Measurements from ENCODE around the gene PGM5. TPM values are rescaled to one million over a fixed set of nuclear protein-coding genes. Genes with fewer than 3 reads are reported as not detected.

PGM5 gene
- total and polyA plus RNA-seq, 2 experiments from 2014 or later = 16.8 to 121 TPM

GRCh38 chr9:68473790-68474189, 117.4 kb downstream of the PGM5 start:
- Histone ChIP-seq H3K9me3 (ENCODE audit: low read depth) (no peaks in the 10 kb centered on the region), H3K4me3 (no peak overlapping the region), H3K4me1 (ENCODE audit: low read depth) (peaks cover 15% of the 10 kb centered on the region), H3K36me3 (no peaks in the 10 kb centered on the region), H3K27me3 (no peaks in the 10 kb centered on the region), H3K27ac (peak overlapping the region; percentile 9)
- no peak for DNase-seq (ENCODE audit: low read depth in 1 of 2, low spot score in 1 of 2)
- TF ChIP-seq CTCF (IDR thresholded peaks at IDR 0.05; ENCODE audit: low read depth, low read length) = no peak

GRCh38 chr9:68476422-68476821, 120.0 kb downstream of the PGM5 start:
- Histone ChIP-seq H3K9me3 (ENCODE audit: low read depth) (no peaks in the 10 kb centered on the region), H3K4me1 (ENCODE audit: low read depth) (peaks cover 8% of the 10 kb centered on the region), H3K36me3 (peaks cover 10% of the 10 kb centered on the region), H3K4me3 (no peak overlapping the region), H3K27ac (no peak overlapping the region), H3K27me3 (no peaks in the 10 kb centered on the region)
- TF ChIP-seq CTCF (IDR thresholded peaks at IDR 0.05; ENCODE audit: low read depth, low read length) = no peak
- DNase-seq (ENCODE audit: low read depth in 1 of 2, low spot score in 1 of 2) = no peak

- TF ChIP-seq CTCF (IDR thresholded peaks at IDR 0.05; ENCODE audit: low read depth, low read length) = no peak
- Histone ChIP-seq H3K9me3 (ENCODE audit: low read depth) (no peaks in the 10 kb centered on the region), H3K27ac (no peak overlapping the region), H3K4me3 (no peak overlapping the region), H3K27me3 (no peaks in the 10 kb centered on the region), H3K4me1 (ENCODE audit: low read depth) (peaks cover 8% of the 10 kb centered on the region), H3K36me3 (peaks cover 13% of the 10 kb centered on the region)
- DNase-seq (ENCODE audit: low read depth in 1 of 2, low spot score in 1 of 2) = peak in 1 of 2 donors; percentile 25
Observed at GRCh38 chr9:68476847-68477246, 120.4 kb downstream of the PGM5 start.

- Histone ChIP-seq H3K27me3 (no peaks in the 10 kb centered on the region), H3K9me3 (ENCODE audit: low read depth) (no peaks in the 10 kb centered on the region), H3K36me3 (peaks cover 24% of the 10 kb centered on the region), H3K4me3 (no peak overlapping the region), H3K27ac (no peak overlapping the region), H3K4me1 (ENCODE audit: low read depth) (no peaks in the 10 kb centered on the region)
- TF ChIP-seq CTCF (IDR thresholded peaks at IDR 0.05; ENCODE audit: low read depth, low read length) = no peak
- no peak for DNase-seq (ENCODE audit: low read depth in 1 of 2, low spot score in 1 of 2)
Observed at GRCh38 chr9:68480807-68481206, 124.4 kb downstream of the PGM5 start.

- Histone ChIP-seq H3K27ac (no peak overlapping the region), H3K9me3 (ENCODE audit: low read depth) (no peaks in the 10 kb centered on the region), H3K27me3 (no peaks in the 10 kb centered on the region), H3K4me3 (no peak overlapping the region), H3K36me3 (peaks cover 25% of the 10 kb centered on the region), H3K4me1 (ENCODE audit: low read depth) (no peaks in the 10 kb centered on the region)
- DNase-seq (ENCODE audit: low read depth in 1 of 2, low spot score in 1 of 2) = no peak
- no peak for TF ChIP-seq CTCF (IDR thresholded peaks at IDR 0.05; ENCODE audit: low read depth, low read length)
Observed at GRCh38 chr9:68482548-68482947, 126.1 kb downstream of the PGM5 start.

- TF ChIP-seq CTCF (IDR thresholded peaks at IDR 0.05; ENCODE audit: low read depth, low read length) = no peak
- Histone ChIP-seq H3K4me3 (no peak overlapping the region), H3K9me3 (ENCODE audit: low read depth) (no peaks in the 10 kb centered on the region), H3K27ac (no peak overlapping the region), H3K27me3 (no peaks in the 10 kb centered on the region), H3K4me1 (ENCODE audit: low read depth) (peaks cover 6% of the 10 kb centered on the region), H3K36me3 (peaks cover 11% of the 10 kb centered on the region)
- no peak for DNase-seq (ENCODE audit: low read depth in 1 of 2, low spot score in 1 of 2)
Observed at GRCh38 chr9:68488126-68488525, 131.7 kb downstream of the PGM5 start.
